MCF 10A (cell line): Measurements from ENCODE around the gene C6orf52. TPM values are rescaled to one million over a fixed set of nuclear protein-coding genes. Genes with fewer than 3 reads are reported as not detected.
"Not testable (repeated sequence)": the region's sequence is repeated elsewhere in the genome, so short reads cannot be mapped to it uniquely, and the experiment has no call there.

Source experiments
- Bru-seq: library from RNA; stranded (reverse); fragments of 400-500 nt; gene quantifications from one replicate; lab custom pipeline; 2021; lab: Mats Ljungman, UMichigan
- BruChase-seq, 2 experiments: library from RNA; stranded (reverse); fragments of 400-500 nt; gene quantifications; one replicate each; lab custom pipeline; 2021; lab: Mats Ljungman, UMichigan
- BruUV-seq: library from RNA; stranded (reverse); fragments of 400-500 nt; replicated peaks from 2 replicates; lab custom pipeline; 2021; lab: Mats Ljungman, UMichigan
- CTCF ChIA-PET: fragments of 300-600 bp; sonication (Branson Sonifier 250); formaldehyde crosslinking; extraction: SDS; loops from one replicate; lab custom pipeline; 2021; ENCODE audit warnings: antibody characterized with exemption, inconsistent platforms; lab: Yijun Ruan, JAX
- POLR2A ChIA-PET: fragments of 300-600, 350-650 bp; sonication (Branson Sonifier 250); formaldehyde crosslinking; extraction: SDS; loops from one replicate; lab custom pipeline; 2020; ENCODE audit warnings: antibody characterized with exemption, inconsistent platforms; lab: Yijun Ruan, JAX
- DNase-seq: peaks from one replicate; pipeline ENCODE4 v3.0.0-alpha.2; 2018; ENCODE audit not compliant: unreplicated experiment
- H3K27ac Mint-ChIP-seq: one replicate; pipeline ENCODE4 v1.8.0; 2022; ENCODE audit warnings: mild to moderate bottlenecking, low read depth, mixed read lengths; ENCODE audit not compliant: unreplicated experiment
- H3K27me3 Mint-ChIP-seq: one replicate; pipeline ENCODE4 v1.8.0; 2022; ENCODE audit warnings: mixed read lengths; ENCODE audit not compliant: insufficient read depth, unreplicated experiment
- H3K36me3 Mint-ChIP-seq: one replicate; pipeline ENCODE4 v1.8.0; 2022; ENCODE audit warnings: mild to moderate bottlenecking, moderate library complexity, mixed read lengths; ENCODE audit not compliant: insufficient read depth, unreplicated experiment
- H3K4me1 Mint-ChIP-seq: one replicate; pipeline ENCODE4 v1.8.0; 2022; ENCODE audit warnings: mixed read lengths; ENCODE audit not compliant: insufficient read depth, unreplicated experiment
- H3K4me3 Mint-ChIP-seq: one replicate; pipeline ENCODE4 v1.8.0; 2022; ENCODE audit warnings: mild to moderate bottlenecking, moderate library complexity, mixed read lengths; ENCODE audit not compliant: unreplicated experiment
- H3K9me3 Mint-ChIP-seq: one replicate; pipeline ENCODE4 v1.8.0; 2022; ENCODE audit warnings: mixed read lengths; ENCODE audit not compliant: unreplicated experiment
- intact Hi-C: fragments of 100-400 bp; cut with micrococcal nuclease; formaldehyde crosslinking; loops from 2 replicates; pipeline ENCODE4 v1.14.1; 2022
- long read RNA-seq: library from polyadenylated mRNA; stranded (forward); transcript quantifications from one replicate; pipeline ENCODE4 v2.0.0, GENCODE V29; 2022
- total RNA-seq: library from RNA; stranded (reverse); gene quantifications from 2 replicates; pipeline ENCODE4 v1.2.3, GENCODE V29; 2022
- TF ChIP-seq, protein P1 (sequence below): fragments of 200-600 bp; IDR thresholded peaks from one replicate; pipeline ENCODE4 v1.8.0; 2022; ENCODE audit warnings: antibody characterized with exemption, mild to moderate bottlenecking; ENCODE audit not compliant: unreplicated experiment

The C6orf52 gene
- total RNA-seq (5.0 and 6.5 TPM in 2 replicates), Bru-seq, nascent RNA (percentile 50 among the genes with signal in this experiment), BruChase-seq, experiment 1, labeled RNA remaining after a 6-hour chase (percentile 50 among the genes with signal in this experiment), BruChase-seq, experiment 2, labeled RNA remaining after a 2-hour chase (percentile 55 among the genes with signal in this experiment)
- long read RNA-seq, partial matches to known transcripts = 0 of 11 reads
- long read RNA-seq, other reads (novel, unspliced or antisense) = 9 of 11 reads

DNA sequence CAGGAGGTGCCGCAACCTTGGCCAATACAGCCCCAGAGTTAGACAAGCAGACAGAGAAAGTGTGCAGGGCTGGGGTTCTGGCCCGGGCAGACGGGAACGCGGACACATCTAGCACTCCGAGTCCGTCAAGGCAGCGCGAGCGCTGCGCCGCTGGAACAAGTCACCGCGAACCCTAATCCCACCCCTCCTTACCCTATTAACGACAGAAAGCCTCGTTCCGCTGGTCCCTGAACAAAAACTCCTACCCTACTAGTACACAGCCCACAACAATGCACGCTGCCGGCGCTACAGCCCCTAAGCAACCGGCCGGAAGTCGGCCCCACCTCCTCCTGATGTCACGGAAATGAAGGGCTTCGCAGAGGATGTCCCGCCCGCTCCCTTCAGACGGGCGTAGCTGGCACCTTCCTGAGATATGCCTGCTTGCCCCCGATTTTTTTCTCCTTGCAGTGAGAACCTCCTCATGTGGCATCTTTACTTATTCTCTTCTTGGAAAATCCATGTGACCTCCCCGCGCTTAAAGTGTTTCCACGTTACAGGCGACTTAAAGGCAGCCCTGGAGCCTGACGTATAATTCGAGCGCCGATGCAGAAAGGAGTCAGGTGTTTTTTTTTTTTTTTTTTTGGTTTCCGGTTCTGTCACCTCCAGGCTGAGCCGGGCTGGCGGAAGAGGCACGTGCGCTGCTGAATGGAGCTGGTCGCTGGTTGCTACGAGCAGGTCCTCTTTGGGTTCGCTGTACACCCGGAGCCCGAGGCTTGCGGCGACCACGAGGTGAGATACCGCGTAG, at the start of gene C6orf52, which contains the start of gene PAK1IP1:
TSS of gene C6orf52 (minus strand) at position 315 of the 784 bp plus-strand sequence. CDS start 7,066 bp downstream, outside the sequence.
TSS of gene PAK1IP1 (plus strand) at position 671 of the 784 bp plus-strand sequence. CDS start at position 685, 14 bp downstream.
- Mint-ChIP-seq H3K36me3 (peaks cover 25% of the 10 kb centered on the region), H3K27me3 (no peaks in the 10 kb centered on the region), H3K9me3 (no peaks in the 10 kb centered on the region), H3K4me1 (peaks cover 5% of the 10 kb centered on the region), H3K27ac (peak within 1 kb of the TSS; percentile 100), H3K4me3 (peak within 1 kb of the TSS; percentile 91)
- BruUV-seq = TSS peak; percentile 82
- peak; percentile 93 for DNase-seq
- POLR2A ChIA-PET = interaction anchor here (0.6 to 6.4 kb wide), 27 partner anchors 8 to 1914 kb away, joined by 3 to 79 read pairs (median 4); partner anchors contain the start of genes TFAP2A, TMEM14B and TMEM14C
- intact Hi-C loops = loop anchor here (1.0 kb wide), 5 partner anchors 28 to 216 kb away; no protein-coding TSS in a partner anchor
- TF ChIP-seq, protein P1, sequence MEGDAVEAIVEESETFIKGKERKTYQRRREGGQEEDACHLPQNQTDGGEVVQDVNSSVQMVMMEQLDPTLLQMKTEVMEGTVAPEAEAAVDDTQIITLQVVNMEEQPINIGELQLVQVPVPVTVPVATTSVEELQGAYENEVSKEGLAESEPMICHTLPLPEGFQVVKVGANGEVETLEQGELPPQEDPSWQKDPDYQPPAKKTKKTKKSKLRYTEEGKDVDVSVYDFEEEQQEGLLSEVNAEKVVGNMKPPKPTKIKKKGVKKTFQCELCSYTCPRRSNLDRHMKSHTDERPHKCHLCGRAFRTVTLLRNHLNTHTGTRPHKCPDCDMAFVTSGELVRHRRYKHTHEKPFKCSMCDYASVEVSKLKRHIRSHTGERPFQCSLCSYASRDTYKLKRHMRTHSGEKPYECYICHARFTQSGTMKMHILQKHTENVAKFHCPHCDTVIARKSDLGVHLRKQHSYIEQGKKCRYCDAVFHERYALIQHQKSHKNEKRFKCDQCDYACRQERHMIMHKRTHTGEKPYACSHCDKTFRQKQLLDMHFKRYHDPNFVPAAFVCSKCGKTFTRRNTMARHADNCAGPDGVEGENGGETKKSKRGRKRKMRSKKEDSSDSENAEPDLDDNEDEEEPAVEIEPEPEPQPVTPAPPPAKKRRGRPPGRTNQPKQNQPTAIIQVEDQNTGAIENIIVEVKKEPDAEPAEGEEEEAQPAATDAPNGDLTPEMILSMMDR = no peak
- CTCF ChIA-PET = interaction anchor here (0.6 to 2.0 kb wide), 11 partner anchors 29 to 280 kb away, joined by 3 to 9 read pairs (median 4); partner anchors contain the start of gene TMEM14B

DNA sequence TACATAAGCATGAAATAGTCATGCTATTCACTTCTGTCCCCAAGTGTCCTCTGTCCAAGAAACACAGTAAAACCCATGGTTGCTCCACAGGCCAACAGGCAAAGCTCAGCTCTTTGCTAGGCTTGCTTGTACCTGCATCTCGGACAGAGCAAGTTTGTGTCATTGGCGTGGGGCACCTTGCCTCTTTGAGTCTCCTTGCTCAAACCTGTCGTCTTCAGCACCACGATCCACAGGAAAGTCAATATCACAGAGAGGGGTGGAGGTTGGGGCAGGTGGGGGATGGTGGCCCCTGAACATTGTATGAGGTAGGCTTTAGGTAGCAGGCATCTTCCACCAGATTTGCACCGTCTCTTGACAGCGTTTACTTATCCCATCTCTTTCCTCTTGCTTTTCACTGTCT, 49.1 kb upstream of the C6orf52 start:
- no peaks in the 10 kb centered on the region for H3K27me3 Mint-ChIP-seq
- intact Hi-C loops = no loop called here
- no TSS peak for BruUV-seq
- POLR2A ChIA-PET = interaction anchor here (1.5 to 7.3 kb wide), 2 partner anchors 20 to 49 kb away, joined by 4 to 185 read pairs; partner anchors contain the start of genes C6orf52, PAK1IP1 and TMEM14C
- no peaks in the 10 kb centered on the region for H3K9me3 Mint-ChIP-seq
- no peak for DNase-seq
- H3K36me3 Mint-ChIP-seq = peaks cover 48% of the 10 kb centered on the region
- CTCF ChIA-PET = interaction anchor here (0.6 to 1.4 kb wide), 2 partner anchors 17 to 212 kb away, joined by 3 read pairs; no protein-coding TSS in a partner anchor
- no peak overlapping the region for H3K4me3 Mint-ChIP-seq
- peaks cover 6% of the 10 kb centered on the region for H3K4me1 Mint-ChIP-seq
- no peak overlapping the region for H3K27ac Mint-ChIP-seq
- TF ChIP-seq, protein P1 = no peak

DNA sequence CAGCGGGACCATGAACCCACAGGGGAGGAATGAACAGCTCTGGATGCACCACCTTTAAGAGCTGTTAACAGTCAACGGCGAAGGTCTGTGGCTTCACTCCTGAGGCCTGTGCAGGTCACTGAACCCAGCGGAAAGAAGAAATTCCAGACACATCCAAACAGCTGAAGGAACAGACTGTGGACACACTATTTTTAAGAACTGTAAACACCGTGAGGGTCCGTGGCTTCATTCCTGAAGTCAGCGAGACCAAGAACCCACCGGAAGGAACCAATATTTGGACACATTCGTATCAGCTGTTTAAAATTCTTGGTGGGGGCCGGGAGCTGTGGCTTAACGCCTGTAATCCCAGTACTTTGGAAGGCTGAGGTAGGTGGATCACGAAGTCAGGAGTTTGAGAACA, 47.8 kb upstream of the C6orf52 start:
- intact Hi-C loops = no loop called here
- H3K36me3 Mint-ChIP-seq = peaks cover 39% of the 10 kb centered on the region
- H3K27ac Mint-ChIP-seq = no peak overlapping the region
- ChIA-PET CTCF (interaction anchor here (0.7 to 1.4 kb wide), 4 partner anchors 11 to 263 kb away, joined by 3 read pairs; no protein-coding TSS in a partner anchor), POLR2A (interaction anchor here (1.5 to 7.3 kb wide), 3 partner anchors 10 to 48 kb away, joined by 4 to 185 read pairs (median 8); partner anchors contain the start of genes C6orf52, PAK1IP1 and TMEM14C)
- H3K4me1 Mint-ChIP-seq = peaks cover 6% of the 10 kb centered on the region
- no peaks in the 10 kb centered on the region for H3K27me3 Mint-ChIP-seq
- BruUV-seq = no TSS peak
- TF ChIP-seq, protein P1 = no peak
- no peaks in the 10 kb centered on the region for H3K9me3 Mint-ChIP-seq
- H3K4me3 Mint-ChIP-seq = no peak overlapping the region
- no peak for DNase-seq

DNA sequence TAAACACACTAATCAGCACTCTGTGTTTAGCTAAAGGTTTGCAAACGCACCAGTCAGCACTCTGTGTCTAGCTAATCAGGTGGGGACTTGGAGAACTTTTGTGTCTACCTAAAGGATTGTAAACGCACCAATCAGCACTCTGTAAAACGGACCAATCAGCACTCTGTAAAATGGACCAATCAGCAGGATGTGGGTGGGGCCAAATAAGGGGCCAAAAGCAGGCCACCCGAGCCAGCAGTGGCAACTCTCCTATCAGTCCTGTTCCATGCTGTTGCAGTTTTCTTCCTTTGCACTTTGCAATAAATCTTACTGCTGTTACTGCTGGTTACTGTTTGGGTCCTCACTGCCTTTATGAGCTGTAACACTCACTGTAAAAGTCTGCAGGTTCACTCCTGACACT, 47.2 kb upstream of the C6orf52 start:
- ChIA-PET CTCF (interaction anchor here (1.1 kb wide), 1 partner anchor 99 kb away, joined by 3 read pairs; no protein-coding TSS in a partner anchor), POLR2A (interaction anchor here (0.7 to 1.8 kb wide), 2 partner anchors 9 to 14 kb away, joined by 3 to 8 read pairs; no protein-coding TSS in a partner anchor)
- DNase-seq, H3K4me3 Mint-ChIP-seq, H3K9me3 Mint-ChIP-seq, intact Hi-C loops, H3K27ac Mint-ChIP-seq, BruUV-seq, H3K27me3 Mint-ChIP-seq, H3K4me1 Mint-ChIP-seq: not testable (repeated sequence)
- peaks cover 42% of the 10 kb centered on the region for H3K36me3 Mint-ChIP-seq
